Activated naive CD4-positive, alpha-beta T cell treated with anti-CD3 and anti-CD28 coated beads for 36 hours (primary cell): ENCODE data around the gene SMARCD3. TPM values are rescaled to one million over a fixed set of nuclear protein-coding genes. Genes with fewer than 3 reads are reported as not detected.

ENCODE experiments used
- CTCF ChIA-PET: fragments of 350-600 bp; sonication (Branson Sonifier 250); formaldehyde crosslinking; loops from one replicate; lab custom pipeline; 2021; ENCODE audit warnings: antibody characterized with exemption; lab: Charles Lee
- DNase-seq: peaks from one replicate; pipeline ENCODE4 v3.0.0-alpha.2; 2020
- H3K27ac Mint-ChIP-seq: one replicate; pipeline ENCODE4 v1.8.0; 2021; ENCODE audit warnings: mild to moderate bottlenecking, mixed read lengths
- H3K27me3 Mint-ChIP-seq: one replicate; pipeline ENCODE4 v1.8.0; 2021; ENCODE audit warnings: low read depth, mixed read lengths
- H3K36me3 Mint-ChIP-seq: one replicate; pipeline ENCODE4 v1.8.0; 2021; ENCODE audit warnings: low read depth, mixed read lengths
- H3K4me1 Mint-ChIP-seq: one replicate; pipeline ENCODE4 v1.8.0; 2021; ENCODE audit warnings: low read depth, mixed read lengths
- H3K4me3 Mint-ChIP-seq: one replicate; pipeline ENCODE4 v1.8.0; 2021; ENCODE audit warnings: mild to moderate bottlenecking, moderate library complexity, mixed read lengths
- H3K9me3 Mint-ChIP-seq: one replicate; pipeline ENCODE4 v1.8.0; 2021; ENCODE audit warnings: mixed read lengths
- intact Hi-C: fragments of 100-400 bp; cut with micrococcal nuclease; formaldehyde crosslinking; loops from one replicate; pipeline ENCODE4 v1.15.1; 2023
- total RNA-seq, 2 experiments: library from RNA; stranded (reverse); gene quantifications; one replicate each; pipeline ENCODE4 v1.2.3, GENCODE V29; 2021

The SMARCD3 gene
- total RNA-seq, 2 experiments from 2014 or later, result 4.5 to 5.8 TPM

GRCh38 chr7:151208253-151208862 is 40.1 kb downstream of the SMARCD3 start:
- peaks cover 3% of the 10 kb centered on the region for H3K36me3 Mint-ChIP-seq
- no peaks in the 10 kb centered on the region for H3K9me3 Mint-ChIP-seq
- CTCF ChIA-PET, result interaction anchor here (0.9 kb wide), 1 partner anchor 36 kb away, joined by 3 read pairs; no protein-coding TSS in a partner anchor
- H3K4me3 Mint-ChIP-seq, result no peak overlapping the region
- H3K4me1 Mint-ChIP-seq, result peaks cover 17% of the 10 kb centered on the region
- intact Hi-C loops, result no loop called here
- H3K27me3 Mint-ChIP-seq, result peaks cover 2% of the 10 kb centered on the region
- no peak for DNase-seq
- H3K27ac Mint-ChIP-seq, result no peak overlapping the region

GRCh38 chr7:151207804-151208203 is 40.7 kb downstream of the SMARCD3 start:
- Mint-ChIP-seq H3K27me3 (peaks cover 2% of the 10 kb centered on the region), H3K9me3 (no peaks in the 10 kb centered on the region), H3K4me1 (peaks cover 17% of the 10 kb centered on the region), H3K27ac (no peak overlapping the region), H3K36me3 (no peaks in the 10 kb centered on the region), H3K4me3 (no peak overlapping the region)
- no peak for DNase-seq
- CTCF ChIA-PET, result interaction anchor here (0.9 kb wide), 1 partner anchor 36 kb away, joined by 3 read pairs; no protein-coding TSS in a partner anchor
- intact Hi-C loops, result no loop called here

GRCh38 chr7:151207315-151207714 is 41.2 kb downstream of the SMARCD3 start:
- no peaks in the 10 kb centered on the region for H3K9me3 Mint-ChIP-seq
- no peaks in the 10 kb centered on the region for H3K36me3 Mint-ChIP-seq
- no peak for DNase-seq
- H3K4me1 Mint-ChIP-seq, result peaks cover 17% of the 10 kb centered on the region
- H3K4me3 Mint-ChIP-seq, result no peak overlapping the region
- no peak overlapping the region for H3K27ac Mint-ChIP-seq
- intact Hi-C loops, result no loop called here
- H3K27me3 Mint-ChIP-seq, result peaks cover 2% of the 10 kb centered on the region
- CTCF ChIA-PET, result interaction anchor here (0.9 to 2.1 kb wide), 2 partner anchors 37 kb away, joined by 3 to 5 read pairs; no protein-coding TSS in a partner anchor

DNA sequence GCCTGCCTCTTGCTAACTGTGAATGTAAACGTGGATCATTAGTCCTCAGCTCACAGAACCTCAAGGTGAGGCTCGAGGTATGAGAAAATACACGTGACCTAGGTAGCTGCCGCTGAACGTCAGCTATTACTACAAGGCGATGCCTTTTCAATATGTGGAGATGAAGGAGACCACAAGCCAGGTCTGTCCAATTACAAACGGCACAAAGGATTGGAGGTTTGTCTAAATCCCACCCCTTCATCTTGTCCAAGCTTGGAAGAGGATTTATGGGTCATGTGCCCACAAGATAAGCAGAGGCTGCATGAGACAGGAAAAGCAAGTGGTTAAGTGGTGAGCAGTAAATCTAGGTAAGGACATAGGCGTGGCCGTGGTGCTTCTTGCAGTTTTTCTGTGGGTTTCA is 41.6 kb downstream of the SMARCD3 start:
- Mint-ChIP-seq H3K36me3 (no peaks in the 10 kb centered on the region), H3K9me3 (no peaks in the 10 kb centered on the region), H3K27ac (no peak overlapping the region), H3K4me3 (no peak overlapping the region), H3K27me3 (peaks cover 2% of the 10 kb centered on the region), H3K4me1 (peaks cover 17% of the 10 kb centered on the region)
- CTCF ChIA-PET, result interaction anchor here (1.1 to 2.1 kb wide), 2 partner anchors 37 to 243 kb away, joined by 3 to 5 read pairs; no protein-coding TSS in a partner anchor
- DNase-seq, result no peak
- intact Hi-C loops, result no loop called here

GRCh38 chr7:151205730-151206129 is 42.8 kb downstream of the SMARCD3 start:
- DNase-seq, result no peak
- intact Hi-C loops, result no loop called here
- no peak overlapping the region for H3K4me3 Mint-ChIP-seq
- no peaks in the 10 kb centered on the region for H3K36me3 Mint-ChIP-seq
- peaks cover 17% of the 10 kb centered on the region for H3K4me1 Mint-ChIP-seq
- peaks cover 7% of the 10 kb centered on the region for H3K27me3 Mint-ChIP-seq
- no peak overlapping the region for H3K27ac Mint-ChIP-seq
- CTCF ChIA-PET, result interaction anchor here (1.1 to 2.1 kb wide), 3 partner anchors 39 to 242 kb away, joined by 3 to 5 read pairs (median 4); no protein-coding TSS in a partner anchor
- H3K9me3 Mint-ChIP-seq, result no peaks in the 10 kb centered on the region

- no peak overlapping the region for H3K27ac Mint-ChIP-seq
- CTCF ChIA-PET, result no interaction called here
- no peaks in the 10 kb centered on the region for H3K36me3 Mint-ChIP-seq
- no peaks in the 10 kb centered on the region for H3K9me3 Mint-ChIP-seq
- DNase-seq, result no peak
- peaks cover 7% of the 10 kb centered on the region for H3K27me3 Mint-ChIP-seq
- intact Hi-C loops, result no loop called here
- H3K4me3 Mint-ChIP-seq, result no peak overlapping the region
- H3K4me1 Mint-ChIP-seq, result peaks cover 17% of the 10 kb centered on the region
These were observed 44.0 kb downstream of the SMARCD3 start for GRCh38 chr7:151204383-151205032.

GRCh38 chr7:151202836-151203235 is 45.7 kb downstream of the SMARCD3 start:
- CTCF ChIA-PET, result no interaction called here
- Mint-ChIP-seq H3K4me3 (no peak overlapping the region), H3K36me3 (no peaks in the 10 kb centered on the region), H3K27ac (no peak overlapping the region), H3K9me3 (no peaks in the 10 kb centered on the region), H3K27me3 (peaks cover 7% of the 10 kb centered on the region), H3K4me1 (peaks cover 16% of the 10 kb centered on the region)
- intact Hi-C loops, result no loop called here
- no peak for DNase-seq

DNA sequence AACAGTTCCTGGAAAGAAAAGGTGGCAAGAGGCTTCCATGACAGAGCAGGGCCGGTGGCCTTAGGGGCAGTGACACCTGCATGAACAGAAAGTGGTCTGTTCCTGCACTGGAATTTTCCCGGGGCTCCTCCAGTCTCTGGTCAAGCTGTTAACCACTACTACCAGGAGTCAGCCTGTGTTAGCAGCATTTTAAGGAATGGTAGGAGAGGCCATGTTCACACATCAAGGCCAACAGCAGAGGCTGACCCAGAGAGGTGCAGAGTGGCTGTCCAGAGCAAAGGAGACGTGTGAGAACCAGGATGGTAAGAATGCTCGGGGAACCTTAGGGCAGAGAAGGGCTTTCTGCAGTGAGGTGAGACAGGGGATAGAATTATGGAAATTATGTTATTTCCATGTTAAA is 46.7 kb downstream of the SMARCD3 start:
- DNase-seq, result no peak
- CTCF ChIA-PET, result no interaction called here
- Mint-ChIP-seq H3K9me3 (no peaks in the 10 kb centered on the region), H3K4me1 (peaks cover 5% of the 10 kb centered on the region), H3K4me3 (no peak overlapping the region), H3K27me3 (peaks cover 7% of the 10 kb centered on the region), H3K27ac (no peak overlapping the region), H3K36me3 (no peaks in the 10 kb centered on the region)
- intact Hi-C loops, result no loop called here

DNA sequence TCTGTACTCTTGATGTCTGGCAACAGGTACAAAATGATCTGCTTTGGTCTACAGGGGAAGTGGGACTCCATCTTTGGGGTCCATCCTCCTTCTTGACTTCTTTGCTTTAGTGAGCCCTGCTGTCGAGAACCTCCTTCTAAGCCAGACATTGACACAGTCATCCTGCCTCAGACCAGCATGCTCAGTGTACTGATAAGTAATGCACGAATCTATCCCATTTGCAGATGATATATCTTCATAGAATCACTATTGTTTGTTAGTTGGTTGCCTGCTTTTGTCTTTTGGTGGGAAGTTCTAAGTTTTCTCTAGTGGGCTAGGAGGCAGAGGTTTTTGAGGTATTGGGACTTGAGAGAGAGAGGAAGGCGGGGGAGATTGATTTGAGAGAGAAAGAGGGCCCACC is 47.1 kb downstream of the SMARCD3 start:
- Mint-ChIP-seq H3K27ac (no peak overlapping the region), H3K9me3 (no peaks in the 10 kb centered on the region), H3K4me1 (peaks cover 2% of the 10 kb centered on the region), H3K4me3 (no peak overlapping the region), H3K27me3 (peaks cover 7% of the 10 kb centered on the region), H3K36me3 (no peaks in the 10 kb centered on the region)
- DNase-seq, result no peak
- intact Hi-C loops, result no loop called here
- CTCF ChIA-PET, result no interaction called here

- H3K27ac Mint-ChIP-seq, result no peak overlapping the region
These were observed 49.3 kb downstream of the SMARCD3 start for GRCh38 chr7:151198945-151199848.

GRCh38 chr7:151197932-151198331 is 50.6 kb downstream of the SMARCD3 start:
- Mint-ChIP-seq H3K36me3 (no peaks in the 10 kb centered on the region), H3K27me3 (peaks cover 4% of the 10 kb centered on the region), H3K27ac (no peak overlapping the region), H3K4me1 (no peaks in the 10 kb centered on the region), H3K4me3 (no peak overlapping the region), H3K9me3 (no peaks in the 10 kb centered on the region)
- DNase-seq, result no peak
- CTCF ChIA-PET, result no interaction called here
- intact Hi-C loops, result no loop called here

More at GRCh38 chr7:151198945-151199848, 49.3 kb downstream of the SMARCD3 start:
- CTCF ChIA-PET, result interaction anchor here (0.6 kb wide), 1 partner anchor 27 kb away, joined by 4 read pairs; no protein-coding TSS in a partner anchor
- Mint-ChIP-seq H3K27me3 (peaks cover 4% of the 10 kb centered on the region), H3K9me3 (no peaks in the 10 kb centered on the region), H3K36me3 (no peaks in the 10 kb centered on the region), H3K4me3 (no peak overlapping the region), H3K4me1 (no peaks in the 10 kb centered on the region)
- intact Hi-C loops, result no loop called here
- DNase-seq, result no peak
